Measurements from ENCODE around the gene ACER2.
"Not testable (repeated sequence)": the region's sequence is repeated elsewhere in the genome, so short reads cannot be mapped to it uniquely, and the experiment has no call there.

The ACER2 gene

DNA sequence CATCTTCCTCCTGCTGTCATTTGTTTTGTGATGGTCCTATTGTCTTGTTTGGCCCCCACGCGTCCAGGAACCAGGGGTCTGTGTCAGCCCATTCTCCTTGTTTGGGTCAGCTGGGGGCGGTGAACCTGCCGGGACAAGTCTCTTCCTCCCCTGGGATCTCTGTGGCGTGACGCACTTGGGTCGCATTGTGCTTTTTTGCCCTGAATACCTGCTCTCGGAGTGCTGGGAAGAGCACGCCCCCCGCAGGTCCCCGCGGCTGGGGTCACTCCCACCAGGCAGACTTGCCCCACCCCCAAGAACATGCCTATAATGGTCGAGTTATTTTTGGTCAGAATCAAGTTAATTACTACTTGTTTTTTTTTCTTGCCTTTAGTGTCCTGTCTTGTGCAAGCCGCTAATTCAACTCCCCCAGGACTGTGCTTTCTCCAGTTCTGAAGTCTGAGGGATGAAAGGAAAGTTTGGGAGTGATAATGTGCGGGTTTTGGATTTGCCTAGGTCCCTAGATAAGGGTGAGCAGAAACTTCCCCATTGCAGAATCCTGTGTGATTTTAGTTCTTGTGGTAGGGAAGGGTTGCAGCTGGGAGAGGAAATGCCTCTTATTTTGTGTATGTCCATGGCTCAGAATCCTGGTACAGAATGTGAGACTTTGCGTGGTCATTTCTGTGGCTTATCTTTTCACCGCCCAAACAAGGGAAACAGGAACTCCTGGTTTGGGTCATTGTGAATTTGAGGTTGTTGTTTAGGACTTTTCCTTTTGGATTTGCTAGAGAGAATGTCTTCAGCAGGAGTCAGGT lies 789 bp downstream of the ACER2 start:
- DNase-seq: no peak

GRCh38 chr9:19410195-19410503 lies 1.3 kb downstream of the ACER2 start:
- DNase-seq: no peak

GRCh38 chr9:19410594-19410993 lies 1.8 kb downstream of the ACER2 start:
- no peak for DNase-seq

DNA sequence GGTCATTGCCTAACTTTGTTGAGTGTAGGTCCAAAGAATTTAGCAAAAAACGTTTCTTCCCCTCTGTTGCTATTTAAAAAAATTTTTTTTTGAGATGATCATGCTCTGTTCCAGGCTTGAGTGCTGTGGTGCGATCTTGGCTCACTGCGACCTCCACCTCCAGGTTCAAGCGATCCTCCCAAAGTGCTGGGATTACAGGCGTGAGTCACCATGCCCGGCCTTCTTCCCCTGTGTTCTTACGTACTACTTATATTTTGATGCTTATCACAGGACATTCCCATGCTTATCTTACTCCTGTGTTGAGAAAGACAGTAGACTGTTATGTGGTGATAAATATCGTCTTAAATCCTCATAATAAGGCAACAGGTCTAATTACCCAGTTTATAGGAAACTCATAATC lies 2.5 kb downstream of the ACER2 start:
- no peak for DNase-seq

DNA sequence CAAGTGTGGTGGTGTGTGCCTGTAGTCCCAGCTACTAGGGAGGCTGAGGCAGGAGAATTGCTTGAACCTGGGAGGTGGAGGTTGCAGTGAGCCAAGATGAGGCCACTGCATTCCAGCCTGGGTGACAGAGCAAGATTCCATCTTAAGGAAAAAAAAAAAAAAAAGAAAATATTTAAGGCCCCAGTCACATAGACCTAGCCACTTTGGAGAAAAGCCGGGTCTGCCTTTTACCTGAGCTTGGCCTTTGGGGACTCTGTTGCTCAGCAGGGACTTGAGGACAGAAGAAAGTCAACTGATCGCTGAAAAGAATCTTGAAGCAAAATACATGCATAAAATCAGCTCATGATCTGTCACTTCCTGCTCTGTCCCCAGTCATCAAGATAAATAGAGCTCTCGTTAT lies 4.6 kb downstream of the ACER2 start:
- DNase-seq: not testable (repeated sequence)

- DNase-seq: no peak
These were observed 7.3 kb downstream of the ACER2 start for GRCh38 chr9:19416143-19416542.

DNA sequence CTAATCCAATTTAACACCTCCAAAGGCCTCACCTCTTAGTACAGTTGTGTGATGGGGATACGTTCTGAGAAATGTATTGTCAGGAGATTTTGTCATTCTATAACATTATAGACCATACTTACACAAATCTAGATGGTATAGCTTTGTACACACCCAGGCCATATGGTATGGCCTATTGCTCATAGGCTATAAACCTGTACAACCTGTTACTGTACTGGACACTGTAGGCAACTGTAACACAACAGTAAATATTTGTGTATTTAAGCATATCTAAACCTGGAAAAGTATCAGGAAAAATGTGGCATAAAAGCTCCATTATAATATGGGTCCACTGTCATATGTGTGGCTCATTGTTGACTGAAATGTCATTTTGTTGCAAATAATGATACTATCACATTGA lies 12.1 kb downstream of the ACER2 start:
- DNase-seq: no peak

DNA sequence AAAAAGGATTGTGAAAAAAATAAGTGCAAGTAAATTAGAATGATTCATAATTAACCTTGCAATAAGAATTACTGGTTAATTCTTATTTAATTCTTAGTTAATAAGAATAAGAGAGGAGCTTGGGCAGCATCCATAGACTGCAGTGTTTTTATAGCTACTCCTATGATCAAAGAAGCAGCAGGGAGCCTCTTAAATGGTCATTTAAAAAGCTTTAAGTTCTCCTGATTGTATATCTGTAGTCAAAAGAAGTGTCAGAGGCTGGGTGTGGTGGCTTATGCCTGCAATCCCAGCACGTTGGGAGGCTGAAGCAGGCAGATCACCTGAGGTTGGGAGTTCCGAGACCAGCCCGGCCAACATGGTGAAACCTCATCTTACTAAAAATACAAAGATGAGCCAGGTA lies 14.4 kb downstream of the ACER2 start:
- no peak for DNase-seq

DNA sequence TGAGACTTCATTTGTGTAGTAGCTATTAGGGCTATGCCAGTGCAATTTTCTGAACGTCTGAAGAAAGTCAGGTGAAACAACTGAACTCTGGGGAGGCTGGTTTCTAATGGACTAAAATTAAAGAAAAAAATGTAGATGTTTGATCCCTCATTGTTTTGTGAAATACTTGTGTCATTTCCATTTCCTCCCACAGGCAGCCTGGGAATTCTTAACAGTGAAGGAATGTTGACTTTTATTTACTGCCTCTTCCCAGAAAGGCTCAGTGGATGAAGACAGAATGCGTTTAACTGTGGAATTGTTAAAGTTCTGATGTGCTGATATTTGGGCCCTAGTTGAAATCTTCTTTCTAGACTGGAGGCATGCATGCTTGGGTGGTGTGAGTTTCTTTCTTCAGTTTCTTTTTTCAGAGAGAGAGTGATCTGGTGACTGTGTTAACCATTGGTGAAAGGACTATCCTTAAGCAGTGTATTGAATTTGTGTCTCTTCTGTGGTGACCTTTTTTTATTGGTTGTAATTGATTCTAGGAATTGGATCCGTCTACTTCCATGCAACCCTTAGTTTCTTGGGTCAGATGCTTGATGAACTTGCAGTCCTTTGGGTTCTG lies 15.5 kb downstream of the ACER2 start:
- no peak for DNase-seq

- DNase-seq: no peak
These were observed 20.8 kb downstream of the ACER2 start for GRCh38 chr9:19429595-19429994.

DNA sequence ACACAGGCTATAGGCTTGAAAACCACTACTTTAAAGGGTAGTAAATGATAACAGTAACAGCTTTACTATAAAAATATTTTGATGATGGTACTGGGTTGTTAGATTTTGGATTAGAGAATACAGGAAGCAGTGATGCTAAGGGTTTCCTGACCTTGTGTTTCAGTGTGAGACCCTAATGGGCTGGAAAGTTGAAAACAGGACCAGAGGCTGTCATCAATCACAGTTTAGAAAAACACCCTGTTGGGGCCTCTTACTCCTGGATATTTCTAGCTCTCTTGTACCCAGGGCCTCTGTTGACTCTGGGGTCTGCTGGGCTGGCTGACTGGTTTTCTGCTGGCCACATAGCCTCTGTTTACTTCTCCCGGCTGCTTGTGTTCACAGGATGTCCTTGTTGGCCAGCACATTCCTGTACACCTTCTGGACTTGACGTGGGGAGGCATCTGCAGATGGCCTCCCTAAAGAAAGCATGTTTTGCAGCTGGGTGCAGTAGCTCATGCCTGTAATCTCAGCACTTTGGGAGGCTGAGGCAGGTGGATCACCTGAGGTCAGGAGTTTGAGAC lies 21.5 kb downstream of the ACER2 start:
- no peak for DNase-seq

- DNase-seq: no peak
These were observed 22.8 kb downstream of the ACER2 start for GRCh38 chr9:19431361-19432171.

GRCh38 chr9:19432473-19432872 lies 23.7 kb downstream of the ACER2 start:
- DNase-seq: no peak

DNA sequence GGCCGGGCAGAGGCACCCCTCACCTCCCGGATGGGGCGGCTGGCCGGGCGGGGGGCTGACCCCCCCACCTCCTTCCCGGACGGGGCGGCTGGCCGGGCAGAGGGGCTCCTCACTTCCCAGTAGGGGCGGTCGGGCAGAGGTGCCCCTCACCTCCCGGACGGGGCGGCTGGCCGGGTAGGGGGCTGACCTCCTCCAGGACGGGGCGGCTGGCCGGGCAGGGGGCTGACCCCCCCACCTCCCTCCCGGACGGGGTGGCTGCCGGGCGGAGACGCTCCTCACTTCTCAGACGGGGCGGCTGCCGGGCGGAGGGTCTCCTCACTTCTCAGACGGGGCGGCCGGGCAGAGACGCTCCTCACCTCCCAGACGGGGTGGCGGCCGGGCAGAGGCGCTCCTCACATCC lies 24.9 kb downstream of the ACER2 start:
- DNase-seq: not testable (repeated sequence)

DNA sequence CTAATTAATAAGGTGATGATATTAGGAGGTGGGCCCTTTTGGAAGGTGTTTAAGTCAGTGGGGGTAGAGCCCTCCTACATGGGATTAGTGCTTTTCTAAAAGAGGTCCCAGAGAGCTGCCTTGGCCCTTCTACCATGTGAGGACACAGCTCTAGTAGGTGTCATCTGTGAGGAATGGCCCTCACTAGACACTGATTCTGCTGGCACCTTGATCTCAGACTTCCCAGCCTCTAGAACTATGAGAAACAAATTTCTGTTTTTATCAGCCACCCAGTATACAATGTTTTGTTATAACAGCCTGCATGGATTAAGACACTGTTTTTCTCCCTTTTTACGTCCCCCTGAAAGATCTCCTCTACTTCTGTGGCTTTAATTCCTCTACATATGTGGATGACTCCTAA lies 31.6 kb downstream of the ACER2 start:
- no peak for DNase-seq

DNA sequence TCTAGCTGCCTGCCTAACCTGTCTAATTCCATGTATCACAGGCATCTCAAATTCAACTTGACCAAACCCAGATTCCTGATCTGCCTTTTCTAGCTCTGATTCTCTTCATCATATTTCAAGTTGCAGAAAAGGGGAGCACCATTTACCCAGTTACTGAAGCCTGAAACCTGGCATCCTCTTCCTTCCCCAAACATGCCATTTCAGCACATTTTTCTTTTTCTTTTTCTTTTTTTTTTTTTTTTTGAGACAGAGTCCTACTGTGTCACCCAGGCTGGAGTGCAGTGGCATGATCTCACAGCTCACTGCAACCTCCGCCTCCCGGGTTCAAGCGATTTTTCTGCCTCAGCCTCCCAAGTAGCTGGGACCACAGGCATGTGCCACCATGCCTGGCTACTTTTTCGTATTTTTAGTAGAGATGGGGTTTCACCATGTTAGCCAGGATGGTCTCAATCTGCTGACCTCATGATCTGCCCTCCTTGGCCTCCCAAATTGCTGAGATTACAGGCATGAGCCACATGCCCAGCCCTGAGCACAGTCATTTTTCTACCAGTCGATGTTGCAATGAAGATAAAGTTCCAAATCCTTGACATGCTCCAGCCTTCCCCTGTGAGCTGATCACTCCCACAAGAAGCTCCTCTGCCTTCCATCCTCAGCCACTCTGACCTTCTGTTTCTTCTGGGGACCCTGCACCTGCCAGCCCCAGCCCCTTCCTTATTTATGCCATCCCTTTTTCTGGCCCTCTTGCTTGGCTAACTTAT lies 32.2 kb downstream of the ACER2 start:
- DNase-seq: no peak

DNA sequence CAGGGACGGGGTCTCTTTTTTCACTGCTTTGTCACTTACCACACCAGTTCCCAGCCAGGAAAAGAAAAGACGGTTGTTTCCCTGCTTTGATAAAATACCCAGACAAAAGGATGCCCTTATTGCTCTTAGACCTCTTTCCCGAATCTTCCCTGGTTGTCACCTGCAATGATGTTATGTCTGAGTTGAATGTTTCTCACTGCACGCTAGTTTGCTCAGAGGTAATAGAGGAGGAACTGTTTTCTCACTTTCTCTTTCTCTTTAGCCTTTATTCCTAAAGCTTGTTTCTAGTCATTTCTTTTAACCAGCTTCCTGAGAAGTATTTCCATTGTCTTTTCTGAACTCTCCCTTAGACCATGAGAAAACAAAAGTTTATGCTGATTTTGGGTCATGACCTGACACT lies 32.9 kb downstream of the ACER2 start:
- no peak for DNase-seq

DNA sequence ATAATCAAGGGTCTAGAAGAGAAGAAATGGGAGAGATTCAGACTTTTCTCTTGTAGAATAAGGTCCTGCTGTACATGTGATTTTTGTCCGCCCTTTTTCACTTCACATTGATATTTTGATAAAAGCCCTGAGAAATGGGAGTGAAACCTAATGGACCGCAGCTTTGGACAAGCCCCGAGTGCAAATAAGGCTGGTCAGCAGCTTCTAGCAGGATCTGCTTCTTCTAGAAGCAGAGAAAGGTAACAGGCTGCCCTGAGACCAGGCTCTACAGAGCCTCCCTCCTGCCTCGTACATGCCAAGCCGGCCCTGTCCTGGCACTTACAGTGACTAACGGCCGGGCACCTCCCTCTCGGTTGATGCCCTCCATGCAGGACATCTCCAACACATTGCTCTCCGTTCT lies 33.4 kb downstream of the ACER2 start:
- DNase-seq: no peak

DNA sequence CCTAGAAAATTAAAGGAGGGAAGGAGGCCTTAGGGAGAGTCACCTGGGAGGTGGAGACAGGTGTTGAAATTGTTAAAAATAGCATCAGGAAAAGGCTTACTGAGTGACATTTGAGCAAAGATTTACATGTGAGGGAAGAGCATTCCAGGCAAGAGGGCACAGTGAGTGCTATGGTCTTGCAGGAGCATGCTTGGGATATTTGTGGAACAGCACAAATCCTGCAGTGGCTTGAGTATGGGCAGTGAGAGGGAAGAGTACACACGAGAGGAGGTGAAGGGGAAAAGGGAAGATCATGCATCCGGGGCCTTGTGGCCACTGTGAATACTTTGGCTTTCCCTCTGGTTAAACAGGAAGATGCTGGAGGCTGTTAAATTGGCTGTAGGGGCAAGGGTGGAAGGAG lies 36.6 kb downstream of the ACER2 start:
- no peak for DNase-seq

- DNase-seq: no peak
These were observed 37.6 kb downstream of the ACER2 start for GRCh38 chr9:19446361-19446861.

GRCh38 chr9:19451240-19452087 lies 42.7 kb downstream of the ACER2 start:
- DNase-seq: no peak

- no peak for DNase-seq
These were observed 47.6 kb downstream of the ACER2 start for GRCh38 chr9:19456426-19456825.

All from midbrain (tissue), 1 donor.